ENCODE results near the gene FANCC. TPM values are rescaled to one million over a fixed set of nuclear protein-coding genes. Genes with fewer than 3 reads are reported as not detected.

Gene FANCC
- total RNA-seq, 1 experiment from 2014 or later: 19.4 TPM

DNA sequence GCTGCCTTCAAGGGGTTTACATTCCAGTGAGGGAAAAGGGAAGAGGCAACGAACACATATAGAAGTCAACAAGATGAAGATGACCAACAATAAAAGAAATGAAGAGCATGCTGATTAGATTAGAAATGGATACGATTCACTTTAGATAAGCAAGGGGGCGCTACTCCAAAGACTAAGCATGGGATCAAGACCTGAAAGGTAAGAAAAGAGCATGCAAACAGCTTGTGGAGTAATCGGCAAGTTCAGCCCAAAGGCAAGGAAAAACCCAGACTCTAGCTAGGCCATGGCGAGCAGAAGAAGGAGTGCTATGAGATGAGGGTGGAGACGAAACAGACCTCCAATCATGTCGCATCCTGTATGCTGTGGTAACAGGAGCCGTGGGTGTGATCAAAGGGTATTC is 124.4 kb downstream of the FANCC start:
- intact Hi-C loops (cut with micrococcal nuclease): no loop called here
- RAD21 ChIA-PET (ENCODE audit: low non-redundant PET in 1 of 2, low total read pairs in 2 of 2, uncharacterized antibody in 2 of 2, unreplicated experiment in 2 of 2): no interaction called here

More for the DNA sequence above, 124.4 kb downstream of the FANCC start:
- no peak overlapping the region for H3K4me3 ChIP-seq (replicated peaks in 1 of 2; ENCODE audit: low read depth in 1 of 2, low read length in 2 of 2)
- no peak overlapping the region for H3K9ac ChIP-seq (ENCODE audit: low read length)
- no peaks in the 10 kb centered on the region for H3K79me2 ChIP-seq (ENCODE audit: insufficient read depth, low read length)
- DNase-seq (ENCODE audit: low read depth, low spot score) (peak; percentile 12), ATAC-seq (no peak)
- H3K27me3 ChIP-seq (ENCODE audit: insufficient read depth, low read length): no peaks in the 10 kb centered on the region
- ChIA-PET CTCF (interaction anchor here (1.4 kb wide), 1 partner anchor 8 kb away, joined by 4 read pairs; no protein-coding TSS in a partner anchor), POLR2A (no interaction called here)
- no peak for TF ChIP-seq YY1 (IDR thresholded peaks at IDR 0.05; ENCODE audit: extremely low read depth, insufficient replicate concordance, low read depth, low read length)
- TF ChIP-seq, protein P1, sequence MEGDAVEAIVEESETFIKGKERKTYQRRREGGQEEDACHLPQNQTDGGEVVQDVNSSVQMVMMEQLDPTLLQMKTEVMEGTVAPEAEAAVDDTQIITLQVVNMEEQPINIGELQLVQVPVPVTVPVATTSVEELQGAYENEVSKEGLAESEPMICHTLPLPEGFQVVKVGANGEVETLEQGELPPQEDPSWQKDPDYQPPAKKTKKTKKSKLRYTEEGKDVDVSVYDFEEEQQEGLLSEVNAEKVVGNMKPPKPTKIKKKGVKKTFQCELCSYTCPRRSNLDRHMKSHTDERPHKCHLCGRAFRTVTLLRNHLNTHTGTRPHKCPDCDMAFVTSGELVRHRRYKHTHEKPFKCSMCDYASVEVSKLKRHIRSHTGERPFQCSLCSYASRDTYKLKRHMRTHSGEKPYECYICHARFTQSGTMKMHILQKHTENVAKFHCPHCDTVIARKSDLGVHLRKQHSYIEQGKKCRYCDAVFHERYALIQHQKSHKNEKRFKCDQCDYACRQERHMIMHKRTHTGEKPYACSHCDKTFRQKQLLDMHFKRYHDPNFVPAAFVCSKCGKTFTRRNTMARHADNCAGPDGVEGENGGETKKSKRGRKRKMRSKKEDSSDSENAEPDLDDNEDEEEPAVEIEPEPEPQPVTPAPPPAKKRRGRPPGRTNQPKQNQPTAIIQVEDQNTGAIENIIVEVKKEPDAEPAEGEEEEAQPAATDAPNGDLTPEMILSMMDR (IDR thresholded peaks at IDR 0.05 in 2 of 3, conservative IDR thresholded peaks at IDR 0.05 in 1 of 3; ENCODE audit: borderline replicate concordance in 1 of 3, insufficient read depth in 1 of 3, low read depth in 2 of 3, low read length in 2 of 3): peak in 2 of 3 experiments; percentile 30 to 57; a peak in 4 of 6 replicates
- TF ChIP-seq RAD21 (IDR thresholded peaks at IDR 0.05; ENCODE audit: low read depth): 0 out of 2 replicates have a peak, but pooled peaks have one; percentile 14
- TF ChIP-seq ZNF274 (IDR thresholded peaks at IDR 0.05; ENCODE audit: low read depth, low read length): no peak
- no peak for TF ChIP-seq POLR2A (IDR thresholded peaks at IDR 0.05; ENCODE audit: borderline replicate concordance, extremely low read depth, insufficient read depth, insufficient read length)
- TF ChIP-seq EGR1 (IDR thresholded peaks at IDR 0.05; ENCODE audit: low read depth): no peak
- no peak for TF ChIP-seq SRF (IDR thresholded peaks at IDR 0.05; ENCODE audit: low read depth)
- no peak for TF ChIP-seq FOSL1 (IDR thresholded peaks at IDR 0.05; ENCODE audit: low read depth)
- no peak for TF ChIP-seq ELF1 (IDR thresholded peaks at IDR 0.05; ENCODE audit: borderline replicate concordance, low read depth)
- TF ChIP-seq SIN3A (IDR thresholded peaks at IDR 0.05; ENCODE audit: low read depth): no peak
- TF ChIP-seq, protein P2, sequence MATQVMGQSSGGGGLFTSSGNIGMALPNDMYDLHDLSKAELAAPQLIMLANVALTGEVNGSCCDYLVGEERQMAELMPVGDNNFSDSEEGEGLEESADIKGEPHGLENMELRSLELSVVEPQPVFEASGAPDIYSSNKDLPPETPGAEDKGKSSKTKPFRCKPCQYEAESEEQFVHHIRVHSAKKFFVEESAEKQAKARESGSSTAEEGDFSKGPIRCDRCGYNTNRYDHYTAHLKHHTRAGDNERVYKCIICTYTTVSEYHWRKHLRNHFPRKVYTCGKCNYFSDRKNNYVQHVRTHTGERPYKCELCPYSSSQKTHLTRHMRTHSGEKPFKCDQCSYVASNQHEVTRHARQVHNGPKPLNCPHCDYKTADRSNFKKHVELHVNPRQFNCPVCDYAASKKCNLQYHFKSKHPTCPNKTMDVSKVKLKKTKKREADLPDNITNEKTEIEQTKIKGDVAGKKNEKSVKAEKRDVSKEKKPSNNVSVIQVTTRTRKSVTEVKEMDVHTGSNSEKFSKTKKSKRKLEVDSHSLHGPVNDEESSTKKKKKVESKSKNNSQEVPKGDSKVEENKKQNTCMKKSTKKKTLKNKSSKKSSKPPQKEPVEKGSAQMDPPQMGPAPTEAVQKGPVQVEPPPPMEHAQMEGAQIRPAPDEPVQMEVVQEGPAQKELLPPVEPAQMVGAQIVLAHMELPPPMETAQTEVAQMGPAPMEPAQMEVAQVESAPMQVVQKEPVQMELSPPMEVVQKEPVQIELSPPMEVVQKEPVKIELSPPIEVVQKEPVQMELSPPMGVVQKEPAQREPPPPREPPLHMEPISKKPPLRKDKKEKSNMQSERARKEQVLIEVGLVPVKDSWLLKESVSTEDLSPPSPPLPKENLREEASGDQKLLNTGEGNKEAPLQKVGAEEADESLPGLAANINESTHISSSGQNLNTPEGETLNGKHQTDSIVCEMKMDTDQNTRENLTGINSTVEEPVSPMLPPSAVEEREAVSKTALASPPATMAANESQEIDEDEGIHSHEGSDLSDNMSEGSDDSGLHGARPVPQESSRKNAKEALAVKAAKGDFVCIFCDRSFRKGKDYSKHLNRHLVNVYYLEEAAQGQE (IDR thresholded peaks at IDR 0.05; ENCODE audit: low read depth): no peak
- TF ChIP-seq SP1 (IDR thresholded peaks at IDR 0.05; ENCODE audit: low read depth): no peak
- no peaks in the 10 kb centered on the region for H3K36me3 ChIP-seq (ENCODE audit: control insufficient read depth in 1 of 2, insufficient read depth in 2 of 2, low read length in 2 of 2)
- H3K4me2 ChIP-seq (ENCODE audit: low read length): no peak overlapping the region
- no peak overlapping the region for H2AFZ ChIP-seq (ENCODE audit: low read depth, low read length, poor library complexity, severe bottlenecking)
- peaks cover 3% of the 10 kb centered on the region; the same call in 1 of the 2 replicates for H3K9me2 ChIP-seq (ENCODE audit: insufficient read depth)
- no TSS peak for BruUV-seq (replicated peaks)
- no peaks in the 10 kb centered on the region for H3K9me3 ChIP-seq (ENCODE audit: control insufficient read depth in 1 of 2, insufficient read depth in 1 of 2, low read depth in 1 of 2, low read length in 2 of 2)
- peaks cover 3 to 7% of the 10 kb centered on the region in 2 experiments for H3K4me1 ChIP-seq (ENCODE audit: control insufficient read depth in 1 of 2, insufficient read depth in 2 of 2, low read length in 2 of 2)
- H4K20me1 ChIP-seq (ENCODE audit: insufficient read depth): no peaks in the 10 kb centered on the region
- H3K27ac ChIP-seq (ENCODE audit: low read depth, low read length): no peak overlapping the region
